Measurements from ENCODE around the gene FREM1. TPM values are rescaled to one million over a fixed set of nuclear protein-coding genes. Genes with fewer than 3 reads are reported as not detected.

The FREM1 gene
- total and polyA plus RNA-seq, 2 of the 13 experiments (the other 11 are each of a cell fraction or from before 2014, with no cell fraction given): 64.3 to 202 TPM

DNA sequence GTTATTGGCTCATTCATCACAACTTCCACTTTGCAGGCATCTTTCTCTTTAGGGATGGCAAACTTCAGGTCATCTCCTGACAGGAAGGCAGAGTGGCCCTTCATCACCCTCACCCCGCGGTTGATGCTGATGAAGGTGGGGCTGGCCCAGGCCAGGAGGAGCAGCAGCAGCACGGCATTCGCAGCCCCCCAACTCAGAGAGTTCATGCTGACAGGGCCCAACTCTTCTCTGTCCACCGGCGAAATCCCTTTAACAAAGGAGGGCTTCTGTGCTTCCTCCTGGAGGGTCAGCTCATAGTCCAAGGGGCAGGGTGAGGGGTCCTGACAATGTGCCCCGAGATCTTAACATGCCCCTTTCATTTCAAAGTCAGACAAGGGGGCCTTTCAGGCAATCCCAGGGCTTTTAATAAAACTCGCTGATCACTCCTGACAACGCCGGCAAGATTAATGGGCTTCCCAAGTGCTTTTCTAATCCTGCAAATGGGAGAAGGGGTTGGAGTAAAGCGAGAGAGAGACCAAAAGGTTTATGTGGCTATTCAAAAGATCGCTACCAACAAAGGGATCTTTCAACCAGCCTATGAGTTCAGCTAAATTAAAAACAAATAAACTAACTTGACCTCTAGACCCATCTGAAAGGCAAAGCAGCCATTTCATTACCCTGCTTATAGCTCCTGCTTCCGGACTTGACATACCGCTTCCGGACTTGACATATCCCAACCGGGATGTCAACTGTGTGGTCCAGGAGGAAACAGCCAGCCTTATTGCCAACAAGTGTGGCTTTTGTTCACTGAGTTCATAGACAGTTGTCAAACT is 41.2 kb downstream of the FREM1 start (continued):
- TF ChIP-seq BCLAF1 (IDR thresholded peaks at IDR 0.05) (no peak), ZNF430 (CRISPR knock-in tag; IDR thresholded peaks at IDR 0.05) (peak; percentile 54; the same call in 1 of the 2 replicates), ZNF709 (CRISPR knock-in tag; IDR thresholded peaks at IDR 0.05) (0 out of 2 replicates have a peak, but pooled peaks have one; percentile 26), ZNF607 (CRISPR knock-in tag; IDR thresholded peaks at IDR 0.05; ENCODE audit: borderline replicate concordance) (no peak; the same call in 1 of the 2 replicates), TCF7 (IDR thresholded peaks at IDR 0.05; ENCODE audit: low read depth) (peak; percentile 86), MEIS2 (CRISPR knock-in tag; IDR thresholded peaks at IDR 0.05) (peak; percentile 95), U2AF1 (optimal IDR thresholded peaks at IDR 0.05; ENCODE audit: low read depth, low read length) (no peak), SMARCC2 (IDR thresholded peaks at IDR 0.05) (no peak), GLI4 (CRISPR knock-in tag; IDR thresholded peaks at IDR 0.05; ENCODE audit: borderline replicate concordance) (no peak), HNF4A (CRISPR knock-in tag; IDR thresholded peaks at IDR 0.05) (peak; percentile 85), RFX1 (IDR thresholded peaks at IDR 0.05) (no peak), MLX (CRISPR knock-in tag; IDR thresholded peaks at IDR 0.05) (peak; percentile 51; the same call in 1 of the 2 replicates), ZBTB44 (CRISPR knock-in tag; IDR thresholded peaks at IDR 0.05) (no peak), DMAP1 (CRISPR knock-in tag; IDR thresholded peaks at IDR 0.05) (no peak), ZHX1 (CRISPR knock-in tag; IDR thresholded peaks at IDR 0.05; ENCODE audit: low read depth) (no peak; the same call in 1 of the 2 replicates), TAF1 (CRISPR knock-in tag; IDR thresholded peaks at IDR 0.05) (peak; percentile 78), ZNF549 (CRISPR knock-in tag; IDR thresholded peaks at IDR 0.05) (no peak), ZBTB7A (CRISPR knock-in tag; IDR thresholded peaks at IDR 0.05) (peak; percentile 82; the same call in 1 of the 2 replicates)
- TF ChIP-seq, protein P1, sequence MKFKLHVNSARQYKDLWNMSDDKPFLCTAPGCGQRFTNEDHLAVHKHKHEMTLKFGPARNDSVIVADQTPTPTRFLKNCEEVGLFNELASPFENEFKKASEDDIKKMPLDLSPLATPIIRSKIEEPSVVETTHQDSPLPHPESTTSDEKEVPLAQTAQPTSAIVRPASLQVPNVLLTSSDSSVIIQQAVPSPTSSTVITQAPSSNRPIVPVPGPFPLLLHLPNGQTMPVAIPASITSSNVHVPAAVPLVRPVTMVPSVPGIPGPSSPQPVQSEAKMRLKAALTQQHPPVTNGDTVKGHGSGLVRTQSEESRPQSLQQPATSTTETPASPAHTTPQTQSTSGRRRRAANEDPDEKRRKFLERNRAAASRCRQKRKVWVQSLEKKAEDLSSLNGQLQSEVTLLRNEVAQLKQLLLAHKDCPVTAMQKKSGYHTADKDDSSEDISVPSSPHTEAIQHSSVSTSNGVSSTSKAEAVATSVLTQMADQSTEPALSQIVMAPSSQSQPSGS (CRISPR knock-in tag; IDR thresholded peaks at IDR 0.05): 0 out of 2 replicates have a peak, but pooled peaks have one; percentile 4
- TF ChIP-seq, protein P2, sequence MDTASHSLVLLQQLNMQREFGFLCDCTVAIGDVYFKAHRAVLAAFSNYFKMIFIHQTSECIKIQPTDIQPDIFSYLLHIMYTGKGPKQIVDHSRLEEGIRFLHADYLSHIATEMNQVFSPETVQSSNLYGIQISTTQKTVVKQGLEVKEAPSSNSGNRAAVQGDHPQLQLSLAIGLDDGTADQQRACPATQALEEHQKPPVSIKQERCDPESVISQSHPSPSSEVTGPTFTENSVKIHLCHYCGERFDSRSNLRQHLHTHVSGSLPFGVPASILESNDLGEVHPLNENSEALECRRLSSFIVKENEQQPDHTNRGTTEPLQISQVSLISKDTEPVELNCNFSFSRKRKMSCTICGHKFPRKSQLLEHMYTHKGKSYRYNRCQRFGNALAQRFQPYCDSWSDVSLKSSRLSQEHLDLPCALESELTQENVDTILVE (CRISPR knock-in tag; IDR thresholded peaks at IDR 0.05): peak; percentile 66; the same call in 1 of the 2 replicates
